Stimulated activated CD8-positive, alpha-beta memory T cell treated with anti-CD3 and anti-CD28 coated beads, Interleukin-4, amount 100 ng/mL, for 4 hours (primary cell): ENCODE data around the gene CDC20.
A peak's percentile ranks its signal among the peaks of the same experiment; 100 is the strongest.

ENCODE experiments used
- DNase-seq, 2 donors: peaks; one replicate each; pipeline ENCODE4 v3.0.0-alpha.2; 2020; ENCODE audit warnings: low read depth in 2 of 2, low spot score in 1 of 2

CDC20 gene

GRCh38 chr1:43358746-43359693 is at the start of gene CDC20:
CDC20 (plus strand) TSS chr1:43358981; CDS start chr1:43359216, 235 bp downstream.
- peak; percentile 91 to 97 for DNase-seq

GRCh38 chr1:43309405-43310025 is 49.3 kb upstream of the CDC20 start:
- no peak for DNase-seq

- DNase-seq: no peak
These were observed 47.3 kb upstream of the CDC20 start for GRCh38 chr1:43311521-43311920.

- DNase-seq: no peak
These were observed 46.6 kb upstream of the CDC20 start for GRCh38 chr1:43312212-43312623.

GRCh38 chr1:43312663-43313515 is 45.9 kb upstream of the CDC20 start:
- DNase-seq: no peak

- no peak for DNase-seq
These were observed 45.0 kb upstream of the CDC20 start for GRCh38 chr1:43313771-43314170.

- no peak for DNase-seq
These were observed 44.5 kb upstream of the CDC20 start for GRCh38 chr1:43314233-43314632.

- no peak for DNase-seq
These were observed 43.3 kb upstream of the CDC20 start for GRCh38 chr1:43315481-43315880.

GRCh38 chr1:43315963-43316737 is 42.6 kb upstream of the CDC20 start:
- no peak for DNase-seq

GRCh38 chr1:43316738-43317520 is 41.9 kb upstream of the CDC20 start:
- no peak for DNase-seq

- no peak for DNase-seq
These were observed 40.8 kb upstream of the CDC20 start for GRCh38 chr1:43317817-43318471.

GRCh38 chr1:43318831-43319230 is 40.0 kb upstream of the CDC20 start:
- no peak for DNase-seq

GRCh38 chr1:43319288-43319687 is 39.5 kb upstream of the CDC20 start:
- no peak for DNase-seq

GRCh38 chr1:43319766-43320165 is 39.0 kb upstream of the CDC20 start:
- no peak for DNase-seq

GRCh38 chr1:43321331-43321891 is 37.4 kb upstream of the CDC20 start:
- no peak for DNase-seq

- no peak for DNase-seq
These were observed 36.3 kb upstream of the CDC20 start for GRCh38 chr1:43322506-43322905.

- no peak for DNase-seq
These were observed 34.0 kb upstream of the CDC20 start for GRCh38 chr1:43324810-43325209.

- no peak for DNase-seq
These were observed 33.4 kb upstream of the CDC20 start for GRCh38 chr1:43325381-43325780.
